K562 treated with DMSO at 1 percent for 48 hours (cell line): ENCODE results near the gene DTHD1. TPM values are rescaled to one million over a fixed set of nuclear protein-coding genes. Genes with fewer than 3 reads are reported as not detected.

Experiments
- total RNA-seq: library from RNA; unstranded; fragments of 300-600 nt; gene quantifications from 2 replicates; pipeline ENCODE4 v1.2.3, GENCODE V29; 2022; ENCODE audit warnings: low replicate concordance; ENCODE audit errors: extremely low read depth

The DTHD1 gene
- total RNA-seq, result not detected in 2 replicates

DNA sequence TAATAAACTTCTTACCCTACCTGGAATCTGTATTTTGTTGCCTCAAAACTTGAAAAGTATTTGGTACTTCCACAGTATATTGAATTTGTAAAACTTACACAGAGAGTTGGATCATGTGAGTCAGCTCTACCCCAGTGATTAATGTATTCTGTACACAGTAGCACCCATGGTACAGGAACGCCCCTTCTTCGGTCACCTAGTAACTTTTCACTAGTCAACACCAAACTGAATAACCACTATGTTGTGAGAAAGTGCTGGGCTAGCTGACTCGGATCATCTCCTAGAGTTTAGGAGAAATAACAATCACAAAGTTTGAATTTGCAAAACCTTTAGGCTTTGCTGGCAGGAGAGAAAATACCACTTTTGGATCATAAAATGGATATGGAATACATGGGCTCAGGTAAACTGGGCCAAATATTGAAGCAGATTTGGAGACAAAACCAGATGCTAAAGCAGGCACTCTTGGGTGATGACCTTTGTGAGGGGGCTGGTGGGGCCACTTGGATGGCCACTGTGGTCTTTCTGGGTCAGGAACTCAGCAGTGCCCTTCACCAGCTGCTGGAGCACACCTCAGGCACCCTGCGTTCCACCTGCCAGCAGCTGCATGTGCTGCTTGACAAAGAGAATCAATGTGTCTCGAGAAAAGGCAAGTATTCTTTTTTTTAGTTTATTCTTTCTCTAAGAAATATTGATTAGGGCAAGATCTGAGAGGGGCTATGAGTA is at the start of gene DTHD1:
Gene DTHD1, plus strand, starts transcription at position 233 of the 723 bp plus-strand sequence. Its CDS starts 143 bp downstream, at position 376.

DNA sequence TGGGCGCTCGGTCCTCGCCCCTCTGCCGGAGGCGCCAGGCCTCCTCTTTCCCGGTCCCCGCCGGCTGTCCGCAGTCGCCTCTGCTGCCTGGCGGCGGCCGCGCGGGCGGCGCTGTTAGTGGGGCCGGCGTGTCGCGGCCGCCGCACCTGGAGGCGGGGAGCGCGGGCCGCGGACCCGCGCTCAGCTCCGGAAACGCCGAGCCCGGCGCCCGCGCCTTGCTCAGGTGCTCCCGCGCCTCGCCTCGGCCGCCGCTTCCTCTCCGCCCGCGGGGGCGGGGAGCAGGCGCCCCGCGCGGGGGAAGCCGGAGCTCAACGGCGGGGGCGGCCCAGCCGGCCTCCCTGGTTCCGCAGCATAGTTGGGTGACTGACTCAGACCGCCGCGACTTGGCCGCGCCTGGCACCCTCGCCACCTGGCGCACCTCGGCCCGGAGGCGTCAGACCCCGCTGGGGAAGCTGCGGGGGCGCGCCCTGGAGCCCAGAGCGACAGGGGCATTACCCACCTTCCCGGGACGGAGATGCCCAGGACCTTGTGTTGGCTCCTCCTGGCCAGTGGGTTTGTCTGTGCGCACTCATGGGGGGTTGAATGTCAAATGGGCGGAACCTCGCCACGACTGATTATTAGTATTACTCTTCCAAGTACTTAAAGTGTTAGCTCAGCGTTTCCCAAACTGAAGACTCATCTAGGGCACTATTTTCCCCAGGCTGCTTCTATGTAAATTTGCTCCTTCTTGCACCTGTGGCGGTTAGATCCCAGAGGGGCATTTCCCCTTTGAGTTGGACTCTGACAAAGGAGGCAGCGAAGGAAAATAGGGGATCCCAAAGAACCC is 36.9 kb upstream of the DTHD1 start, which contains the start of gene ARAP2:
Gene ARAP2, minus strand, starts transcription at position 258 of the 826 bp plus-strand sequence. CDS start 15,028 bp downstream, outside the sequence.

Other genes starting within 250 kb of the DTHD1 start
- not detected in 2 replicates for gene ARAP2, start 37.1 kb upstream of the DTHD1 start, total RNA-seq